HL-60/S4 treated with retinoic acid at 250 ng/mL for 4 days and 3 days (cell line): ENCODE results near the gene PHB1.

Experiments used
- in situ Hi-C: fragments of 300-500 bp; cut with MboI; formaldehyde crosslinking; loops from 2 replicates; pipeline ENCODE4 v1.7.0; 2022; ENCODE audit warnings: low sequenced_read_pairs

Gene PHB1

DNA sequence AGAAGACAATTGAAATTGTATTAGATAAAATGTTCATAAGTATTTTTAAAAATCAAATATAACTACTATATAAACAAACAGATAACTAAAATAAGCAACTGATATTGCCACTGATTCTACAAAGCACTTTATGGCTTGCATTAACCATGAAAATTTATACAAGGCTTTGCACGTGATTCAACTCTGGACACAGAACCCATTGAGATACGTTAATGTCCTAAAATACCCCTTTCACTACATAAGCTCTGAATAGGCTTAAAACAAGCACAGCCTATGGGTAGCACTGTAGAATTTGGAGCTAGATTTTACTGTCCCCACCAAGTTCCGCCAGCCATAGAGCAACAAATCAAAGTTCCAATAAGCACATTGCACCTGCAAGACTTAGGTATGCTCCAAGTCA is 57.2 kb downstream of the PHB1 start:
- in situ Hi-C loops, result no loop called here

DNA sequence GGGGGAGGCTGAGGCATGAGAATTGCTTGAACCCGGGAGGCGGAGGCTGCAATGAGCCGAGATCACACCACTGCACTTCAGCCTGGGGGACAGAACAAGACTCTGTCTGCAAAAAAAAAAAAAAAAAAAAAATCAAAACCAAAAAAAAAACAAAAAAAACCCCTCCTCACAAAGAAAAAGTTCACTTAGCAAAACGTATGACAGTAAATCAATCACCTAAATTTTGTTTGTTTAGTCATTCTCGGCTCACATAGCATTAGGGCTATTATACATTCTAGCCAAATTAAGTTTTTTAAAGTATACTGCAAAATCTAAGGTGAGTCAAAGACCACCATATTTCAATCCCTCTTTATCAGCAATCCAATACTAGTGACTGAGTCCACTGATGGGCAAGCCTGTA is 58.4 kb downstream of the PHB1 start:
- in situ Hi-C loops, result no loop called here
